ENCODE data around the gene PSMB7. TPM values are rescaled to one million over a fixed set of nuclear protein-coding genes. Genes with fewer than 3 reads are reported as not detected.
A peak's percentile ranks its signal among the peaks of the same experiment; 100 is the strongest.

PSMB7 gene
- total RNA-seq, 2 experiments from 2014 or later, result 120 to 121 TPM

DNA sequence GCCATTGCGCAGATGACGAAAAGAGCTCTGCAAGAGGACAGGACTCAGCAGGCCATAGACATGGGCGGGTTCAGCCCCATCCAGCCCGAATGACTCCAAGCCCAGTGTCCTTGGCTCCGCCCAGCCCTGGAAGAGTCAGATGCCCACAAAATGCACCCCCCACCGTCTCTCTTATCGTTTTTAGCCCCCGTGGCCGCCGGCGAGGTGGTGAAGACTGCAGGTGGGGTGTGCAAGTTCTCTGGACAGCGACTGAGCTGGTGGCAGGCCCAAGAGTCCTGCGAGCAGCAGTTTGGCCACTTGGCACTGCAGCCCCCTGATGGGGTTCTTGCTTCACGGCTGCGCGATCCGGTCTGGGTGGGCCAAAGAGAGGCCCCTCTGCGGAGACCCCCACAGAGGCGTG is 37.1 kb upstream of the PSMB7 start:
- Mint-ChIP-seq H3K4me3 (no peak overlapping the region), H3K9me3 (no peaks in the 10 kb centered on the region), H3K4me1 (no peaks in the 10 kb centered on the region), H3K36me3 (ENCODE audit: low read depth) (no peaks in the 10 kb centered on the region), H3K27ac (no peak overlapping the region), H3K27me3 (peaks cover 32% of the 10 kb centered on the region)
- POLR2A ChIA-PET, result no interaction called here
- CTCF ChIA-PET, result interaction anchor here (0.6 kb wide), 1 partner anchor 164 kb away, joined by 6 read pairs; no protein-coding TSS in a partner anchor
- no peak for DNase-seq

DNA sequence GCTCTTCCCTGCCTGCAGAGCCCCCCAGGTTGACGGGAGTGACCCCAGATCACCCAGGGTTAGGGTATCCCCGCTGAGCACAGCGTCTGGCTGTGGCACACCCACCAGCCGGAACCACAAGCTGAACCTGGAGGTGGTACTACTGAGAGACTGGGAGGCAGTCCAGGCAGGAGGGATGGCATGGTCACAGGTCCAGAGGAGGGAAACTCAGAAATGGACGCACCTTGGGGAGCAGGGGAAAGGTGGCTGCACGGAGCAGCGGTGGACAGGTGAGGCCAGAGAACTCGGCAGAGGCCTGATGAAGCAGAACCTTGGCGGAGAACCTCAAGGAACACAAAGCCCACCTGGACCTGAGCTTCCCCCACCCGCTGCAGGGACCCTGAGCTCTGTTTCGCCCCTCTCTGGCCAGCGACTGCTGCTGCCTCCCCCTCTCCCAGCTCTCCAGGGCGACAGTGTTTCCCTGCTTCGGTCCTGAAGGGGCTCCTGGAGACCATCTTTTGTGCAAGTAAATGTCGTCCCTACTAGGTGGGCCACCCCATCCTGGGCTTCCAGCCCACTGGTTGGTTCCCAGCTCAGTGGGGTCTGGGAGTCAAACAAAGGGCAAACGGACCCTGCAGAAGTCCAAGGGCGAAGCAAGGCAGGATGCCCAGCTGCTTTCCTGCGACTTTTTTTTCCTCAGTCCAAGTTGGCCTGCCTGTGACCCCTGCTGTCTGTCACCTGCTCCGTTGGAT is 35.9 kb upstream of the PSMB7 start:
- no peak overlapping the region for H3K4me3 Mint-ChIP-seq
- POLR2A ChIA-PET, result interaction anchor here (0.7 kb wide), 1 partner anchor 36 kb away, joined by 4 read pairs; the partner anchor contains the start of gene PSMB7
- no peaks in the 10 kb centered on the region for H3K36me3 Mint-ChIP-seq (ENCODE audit: low read depth)
- no peaks in the 10 kb centered on the region for H3K9me3 Mint-ChIP-seq
- CTCF ChIA-PET, result no interaction called here
- no peaks in the 10 kb centered on the region for H3K4me1 Mint-ChIP-seq
- H3K27me3 Mint-ChIP-seq, result peaks cover 32% of the 10 kb centered on the region
- H3K27ac Mint-ChIP-seq, result no peak overlapping the region
- no peak for DNase-seq

DNA sequence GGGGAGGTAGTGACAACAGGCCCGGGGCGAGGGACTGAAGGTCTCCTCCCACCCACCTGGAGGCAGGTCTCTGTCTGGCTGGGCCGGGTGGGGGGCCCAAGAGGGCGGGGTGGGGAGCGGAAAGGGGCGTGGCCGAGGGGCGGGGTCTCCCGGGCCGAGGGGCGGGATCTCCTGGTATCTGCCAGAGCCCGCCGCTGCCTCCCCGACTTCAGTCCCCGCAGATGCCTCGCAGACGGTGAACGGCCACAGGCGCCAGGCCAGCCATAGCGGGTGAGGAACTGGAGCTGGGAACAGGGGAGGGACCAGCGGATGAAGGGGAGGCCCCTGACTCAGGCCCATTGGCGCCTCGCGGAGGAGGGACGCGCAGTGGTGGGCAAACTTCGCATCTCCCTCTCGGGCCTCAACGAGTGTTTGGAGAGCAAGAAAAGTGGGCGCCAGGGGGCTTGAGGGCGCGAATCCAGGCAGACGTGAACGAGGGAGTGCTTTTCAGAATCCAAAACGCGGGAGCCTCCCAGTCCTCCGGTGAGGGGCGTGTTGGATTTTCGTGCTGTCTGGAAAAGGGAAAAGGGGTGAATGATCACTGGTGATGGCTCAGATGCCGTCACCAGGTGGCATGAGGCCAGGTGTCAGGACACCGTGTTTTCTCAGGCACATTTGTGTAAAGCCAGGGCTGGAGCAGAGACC is 35.1 kb upstream of the PSMB7 start, which contains the start of gene ADGRD2:
Gene ADGRD2 (plus strand): TSS at position 211 of the 684 bp plus-strand sequence. CDS start 1,216 bp downstream, outside the sequence.
- Mint-ChIP-seq H3K4me1 (no peaks in the 10 kb centered on the region), H3K4me3 (no peak within 1 kb of the TSS), H3K36me3 (ENCODE audit: low read depth) (no peaks in the 10 kb centered on the region), H3K27ac (no peak within 1 kb of the TSS), H3K27me3 (peaks cover 32% of the 10 kb centered on the region), H3K9me3 (no peaks in the 10 kb centered on the region)
- DNase-seq, result no peak
- POLR2A ChIA-PET, result no interaction called here
- CTCF ChIA-PET, result no interaction called here

- ChIA-PET CTCF (no interaction called here), POLR2A (no interaction called here)
- H3K4me3 Mint-ChIP-seq, result no peak overlapping the region
- no peak overlapping the region for H3K27ac Mint-ChIP-seq
- peaks cover 31% of the 10 kb centered on the region for H3K27me3 Mint-ChIP-seq
- no peaks in the 10 kb centered on the region for H3K36me3 Mint-ChIP-seq (ENCODE audit: low read depth)
- no peak for DNase-seq
- H3K4me1 Mint-ChIP-seq, result no peaks in the 10 kb centered on the region
- H3K9me3 Mint-ChIP-seq, result no peaks in the 10 kb centered on the region
Observed at GRCh38 chr9:124449381-124450151, 34.3 kb upstream of the PSMB7 start.

DNA sequence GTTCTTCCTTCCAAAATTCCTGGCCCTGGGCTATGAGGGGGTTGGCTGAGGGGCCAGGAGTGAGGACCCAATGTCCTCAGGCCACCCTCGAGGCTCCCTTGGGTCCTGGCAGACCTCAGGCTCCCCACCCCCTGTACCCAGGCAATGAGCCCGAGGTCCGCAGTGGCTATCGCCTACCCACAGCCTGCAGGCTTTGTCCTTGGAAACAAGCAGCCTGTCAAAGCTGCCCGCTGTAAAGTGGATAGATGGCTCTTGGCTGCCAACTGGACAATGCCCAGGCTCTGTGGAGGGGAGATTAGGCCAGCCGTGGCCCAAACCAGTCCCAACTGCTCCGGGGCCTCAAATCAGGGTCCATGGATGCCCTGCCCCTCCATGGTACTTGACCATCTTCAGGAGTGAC is 32.8 kb upstream of the PSMB7 start:
- Mint-ChIP-seq H3K9me3 (no peaks in the 10 kb centered on the region), H3K4me1 (no peaks in the 10 kb centered on the region), H3K27me3 (peaks cover 34% of the 10 kb centered on the region), H3K4me3 (no peak overlapping the region), H3K27ac (no peak overlapping the region), H3K36me3 (ENCODE audit: low read depth) (no peaks in the 10 kb centered on the region)
- ChIA-PET CTCF (no interaction called here), POLR2A (no interaction called here)
- DNase-seq, result no peak

GRCh38 chr9:124447297-124447661 is 32.0 kb upstream of the PSMB7 start:
- ChIA-PET POLR2A (no interaction called here), CTCF (no interaction called here)
- H3K36me3 Mint-ChIP-seq (ENCODE audit: low read depth), result no peaks in the 10 kb centered on the region
- H3K27me3 Mint-ChIP-seq, result peaks cover 37% of the 10 kb centered on the region
- DNase-seq, result no peak
- no peak overlapping the region for H3K4me3 Mint-ChIP-seq
- no peaks in the 10 kb centered on the region for H3K9me3 Mint-ChIP-seq
- H3K27ac Mint-ChIP-seq, result no peak overlapping the region
- H3K4me1 Mint-ChIP-seq, result no peaks in the 10 kb centered on the region

DNA sequence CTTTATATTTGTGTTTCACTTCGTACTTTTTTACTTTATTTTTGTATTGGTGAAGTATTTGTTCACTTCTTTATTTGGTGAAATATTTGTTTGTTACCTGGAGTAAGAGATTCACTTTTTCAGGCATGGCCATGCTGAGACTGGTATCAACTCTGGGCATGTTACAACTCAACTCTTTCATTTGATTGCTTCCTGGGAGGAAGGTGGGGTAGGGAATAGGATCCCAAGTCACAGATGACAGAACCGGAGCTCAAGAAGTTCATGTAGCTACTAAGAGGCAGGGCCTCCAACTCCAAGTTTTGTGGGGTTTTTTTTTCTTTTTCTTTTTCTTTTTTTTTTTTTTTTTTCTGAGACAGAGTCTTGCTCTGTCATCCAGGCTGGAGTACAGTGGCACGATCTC is 28.9 kb upstream of the PSMB7 start:
- Mint-ChIP-seq H3K9me3 (no peaks in the 10 kb centered on the region), H3K27me3 (peaks cover 30% of the 10 kb centered on the region), H3K4me3 (no peak overlapping the region), H3K27ac (no peak overlapping the region), H3K4me1 (no peaks in the 10 kb centered on the region), H3K36me3 (ENCODE audit: low read depth) (no peaks in the 10 kb centered on the region)
- ChIA-PET CTCF (interaction anchor here (0.6 kb wide), 1 partner anchor 568 kb away, joined by 4 read pairs; no protein-coding TSS in a partner anchor), POLR2A (no interaction called here)
- DNase-seq, result no peak

DNA sequence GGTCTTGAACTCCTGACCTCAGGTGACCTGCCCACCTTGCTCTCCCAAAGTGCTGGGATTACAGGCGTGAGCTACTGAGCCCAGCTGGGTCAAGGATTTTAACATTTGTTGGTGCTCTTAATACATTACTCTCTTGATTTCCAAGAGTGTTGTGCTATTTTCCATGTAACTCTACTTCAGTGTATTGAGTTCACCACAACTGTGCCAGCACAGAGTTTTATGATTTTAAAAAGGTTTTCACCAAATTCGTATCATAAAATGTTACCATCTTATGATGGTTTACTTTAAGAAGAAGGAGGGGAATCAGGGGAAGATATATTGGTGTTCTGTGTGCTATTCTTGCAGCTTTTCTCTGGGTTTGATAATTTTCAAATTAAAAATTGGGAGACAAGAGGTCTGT is 28.4 kb upstream of the PSMB7 start:
- Mint-ChIP-seq H3K9me3 (no peaks in the 10 kb centered on the region), H3K36me3 (ENCODE audit: low read depth) (no peaks in the 10 kb centered on the region), H3K27me3 (peaks cover 29% of the 10 kb centered on the region), H3K4me1 (no peaks in the 10 kb centered on the region), H3K27ac (no peak overlapping the region), H3K4me3 (no peak overlapping the region)
- POLR2A ChIA-PET, result no interaction called here
- no peak for DNase-seq
- CTCF ChIA-PET, result interaction anchor here (0.6 kb wide), 2 partner anchors 123 to 569 kb away, joined by 3 to 4 read pairs; no protein-coding TSS in a partner anchor

GRCh38 chr9:124442826-124443225 is 27.6 kb upstream of the PSMB7 start:
- peaks cover 28% of the 10 kb centered on the region for H3K27me3 Mint-ChIP-seq
- no peaks in the 10 kb centered on the region for H3K36me3 Mint-ChIP-seq (ENCODE audit: low read depth)
- no peaks in the 10 kb centered on the region for H3K4me1 Mint-ChIP-seq
- H3K4me3 Mint-ChIP-seq, result no peak overlapping the region
- ChIA-PET CTCF (interaction anchor here (0.6 kb wide), 1 partner anchor 123 kb away, joined by 3 read pairs; no protein-coding TSS in a partner anchor), POLR2A (no interaction called here)
- DNase-seq, result no peak
- H3K9me3 Mint-ChIP-seq, result no peaks in the 10 kb centered on the region
- no peak overlapping the region for H3K27ac Mint-ChIP-seq

DNA sequence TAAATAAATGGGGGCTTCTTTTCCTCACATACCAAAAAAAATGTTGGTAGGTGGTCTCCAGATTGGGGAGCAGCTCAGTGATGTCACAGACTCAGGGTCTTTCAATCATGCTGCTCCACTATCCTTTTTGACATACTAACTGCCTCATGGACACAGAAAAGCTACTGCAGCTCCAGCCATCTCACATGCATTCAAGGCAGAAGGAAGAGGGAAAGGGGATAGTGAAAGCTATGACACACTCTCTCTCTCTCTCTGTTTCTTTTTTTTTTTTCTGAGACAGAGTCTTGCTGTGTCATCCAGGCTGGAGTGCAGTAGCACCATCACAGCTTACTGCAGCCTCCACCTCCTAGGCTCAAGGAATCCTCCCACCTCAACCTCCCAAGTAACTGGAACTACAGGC is 27.1 kb upstream of the PSMB7 start:
- H3K27me3 Mint-ChIP-seq, result peaks cover 28% of the 10 kb centered on the region
- H3K4me1 Mint-ChIP-seq, result no peaks in the 10 kb centered on the region
- DNase-seq, result no peak
- CTCF ChIA-PET, result interaction anchor here (0.6 to 1.3 kb wide), 2 partner anchors 13 to 450 kb away, joined by 3 to 6 read pairs; no protein-coding TSS in a partner anchor
- H3K4me3 Mint-ChIP-seq, result no peak overlapping the region
- POLR2A ChIA-PET, result no interaction called here
- no peaks in the 10 kb centered on the region for H3K9me3 Mint-ChIP-seq
- H3K27ac Mint-ChIP-seq, result no peak overlapping the region
- no peaks in the 10 kb centered on the region for H3K36me3 Mint-ChIP-seq (ENCODE audit: low read depth)

DNA sequence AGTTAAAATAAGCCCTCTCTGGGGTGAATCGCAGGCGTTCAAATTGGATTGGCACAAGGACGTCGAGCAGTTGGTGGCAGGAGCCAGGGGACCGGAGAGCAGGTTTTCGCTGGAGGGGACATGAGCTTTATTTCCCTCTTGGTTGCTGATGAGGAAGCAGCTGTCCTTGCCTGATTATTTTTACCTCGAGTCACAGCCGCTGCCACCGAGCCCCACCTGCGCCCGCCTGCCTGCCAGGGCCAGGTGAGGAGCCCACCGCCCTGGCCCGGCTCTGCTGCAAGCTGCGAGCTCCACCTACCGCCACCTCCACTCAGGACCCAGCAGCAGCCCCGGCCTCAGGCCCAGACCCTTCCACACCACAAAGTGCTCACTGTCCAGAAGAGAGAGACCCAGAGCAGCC is 26.0 kb upstream of the PSMB7 start:
- H3K27ac Mint-ChIP-seq, result peak overlapping the region; percentile 13
- H3K4me3 Mint-ChIP-seq, result no peak overlapping the region
- CTCF ChIA-PET, result interaction anchor here (0.7 to 1.3 kb wide), 3 partner anchors 10 to 312 kb away, joined by 3 to 4 read pairs (median 4); no protein-coding TSS in a partner anchor
- no peak for DNase-seq
- no peaks in the 10 kb centered on the region for H3K9me3 Mint-ChIP-seq
- no peaks in the 10 kb centered on the region for H3K36me3 Mint-ChIP-seq (ENCODE audit: low read depth)
- no peaks in the 10 kb centered on the region for H3K4me1 Mint-ChIP-seq
- peaks cover 28% of the 10 kb centered on the region for H3K27me3 Mint-ChIP-seq
- POLR2A ChIA-PET, result no interaction called here

DNA sequence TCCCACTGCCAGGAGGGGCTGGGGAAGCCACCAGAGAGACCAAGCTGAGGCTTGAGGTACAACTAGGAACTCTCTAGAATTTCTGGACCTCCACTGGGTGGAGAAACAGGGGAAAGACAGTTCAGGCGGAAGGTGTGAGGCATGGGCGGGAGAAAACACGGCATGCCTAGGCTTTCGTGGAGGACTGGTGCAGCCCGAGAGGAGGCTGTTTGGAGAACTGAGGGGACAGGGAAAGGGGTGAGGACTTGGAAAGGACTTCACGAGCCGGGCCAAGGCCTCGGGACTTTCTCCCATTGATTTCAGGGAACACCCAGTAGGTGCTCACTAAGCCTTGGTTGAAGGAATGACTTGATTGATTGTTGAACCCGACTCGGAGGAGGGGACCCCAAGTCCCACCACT is 25.5 kb upstream of the PSMB7 start:
- Mint-ChIP-seq H3K27ac (no peak overlapping the region), H3K27me3 (peaks cover 28% of the 10 kb centered on the region), H3K36me3 (ENCODE audit: low read depth) (no peaks in the 10 kb centered on the region), H3K9me3 (no peaks in the 10 kb centered on the region), H3K4me1 (no peaks in the 10 kb centered on the region), H3K4me3 (no peak overlapping the region)
- no peak for DNase-seq
- CTCF ChIA-PET, result interaction anchor here (0.7 to 1.0 kb wide), 2 partner anchors 10 to 313 kb away, joined by 4 read pairs; no protein-coding TSS in a partner anchor
- POLR2A ChIA-PET, result no interaction called here

Data from activated CD4-positive, alpha-beta T cell treated with anti-CD3 and anti-CD28 coated beads, Interleukin-2, amount 10 ng/mL, durations not matched to agents 7 days and 5 days (primary cell).